H1 (cell line): ENCODE data around the gene PHACTR1. TPM values are rescaled to one million over a fixed set of nuclear protein-coding genes. Genes with fewer than 3 reads are reported as not detected.

ENCODE experiments used
- CTCF ChIA-PET: fragments of 300-600 bp; sonication (Branson Sonifier 250); formaldehyde crosslinking; loops from one replicate; lab custom pipeline; 2021; ENCODE audit not compliant: partially characterized antibody; lab: Charles Lee
- POLR2A ChIA-PET: fragments of 300-600 bp; sonication (Branson Sonifier 250); formaldehyde crosslinking; loops from one replicate; lab custom pipeline; 2021; ENCODE audit warnings: inconsistent platforms; ENCODE audit not compliant: partially characterized antibody; lab: Charles Lee
- DNase-seq, 2 experiments: peaks; one replicate each; pipeline versions ENCODE4 v3.0.0 to v3.0.0-alpha.2; 2010 to 2022; ENCODE audit warnings: low spot score in 2 of 2, low read depth in 1 of 2, mixed read lengths in 1 of 2
- FAIRE-seq: peaks from 2 replicates; lab custom pipeline; 2011; peaks lifted over from hg19 to GRCh38; lab: Jason Lieb, UNC
- H2AFZ ChIP-seq: 2 replicates; pipeline ENCODE4 v1.8.1; 2012; ENCODE audit warnings: low read length, inconsistent platforms
- H2AK5ac ChIP-seq: 2 replicates; pipeline ENCODE4 v1.6.1; 2013; ENCODE audit warnings: low read depth, low read length
- H2BK120ac ChIP-seq: replicated peaks from 2 replicates; pipeline ENCODE3; 2013; ENCODE audit warnings: low read depth, low read length, inconsistent platforms
- H2BK12ac ChIP-seq: 2 replicates; pipeline ENCODE4 v1.6.1; 2013; ENCODE audit warnings: low read depth, low read length
- H2BK15ac ChIP-seq: 2 replicates; pipeline ENCODE4 v1.6.1; 2013; ENCODE audit warnings: low read length
- H2BK20ac ChIP-seq: 2 replicates; pipeline ENCODE4 v1.6.1; 2013; ENCODE audit warnings: low read length
- H2BK5ac ChIP-seq: 2 replicates; pipeline ENCODE4 v1.6.1; 2013; ENCODE audit warnings: low read depth, low read length
- H3K14ac ChIP-seq: 2 replicates; pipeline ENCODE4 v1.6.1; 2013; ENCODE audit warnings: inconsistent platforms; ENCODE audit not compliant: insufficient read length
- H3K18ac ChIP-seq: 2 replicates; pipeline ENCODE4 v1.6.1; 2013; ENCODE audit warnings: low read length; ENCODE audit errors: extremely low read depth
- H3K23ac ChIP-seq: 2 replicates; pipeline ENCODE4 v1.6.1; 2013; ENCODE audit warnings: inconsistent platforms; ENCODE audit not compliant: insufficient read length
- H3K23me2 ChIP-seq: 2 replicates; pipeline ENCODE4 v1.6.1; 2013; ENCODE audit warnings: low read depth, low read length
- H3K27ac ChIP-seq: 2 replicates; pipeline ENCODE4 v1.6.1; 2011; ENCODE audit warnings: low read depth, low read length, inconsistent platforms
- H3K27me3 ChIP-seq, 4 experiments: replicated peaks in 1 of 4; 1 replicate in 1 of 4; 2 replicates in 3 of 4; pipeline versions ENCODE4 v1.6.1 to v1.8.1; 2011 to 2013; ENCODE audit warnings: low read length in 3 of 4, mild to moderate bottlenecking in 3 of 4, inconsistent platforms in 2 of 4, mixed read lengths in 2 of 4, moderate library complexity in 1 of 4; ENCODE audit not compliant: control insufficient read depth in 3 of 4, insufficient read depth in 3 of 4; ENCODE audit errors: extremely low read depth in 1 of 4
- H3K36me3 ChIP-seq, 4 experiments: 2 replicates each; pipeline versions ENCODE4 v1.6.1 to v1.8.1; 2011 to 2013; ENCODE audit warnings: mild to moderate bottlenecking in 4 of 4, low read length in 3 of 4, moderate library complexity in 2 of 4, control low read depth in 1 of 4, inconsistent platforms in 1 of 4; ENCODE audit not compliant: insufficient read depth in 4 of 4, control insufficient read depth in 2 of 4
- H3K4ac ChIP-seq: replicated peaks from 2 replicates; pipeline ENCODE3; 2013; ENCODE audit warnings: low read length, low read depth, mixed read lengths, inconsistent platforms; ENCODE audit not compliant: insufficient read length
- H3K4me1 ChIP-seq, 4 experiments: replicated peaks in 1 of 4; 1 replicate in 1 of 4; 2 replicates in 3 of 4; pipeline versions ENCODE4 v1.6.1 to v1.8.1; 2011 to 2013; ENCODE audit warnings: low read length in 3 of 4, inconsistent platforms in 2 of 4, mixed read lengths in 1 of 4; ENCODE audit not compliant: insufficient read depth in 4 of 4, control insufficient read depth in 3 of 4
- H3K4me2 ChIP-seq, 2 experiments: 2 replicates each; pipeline versions ENCODE4 v1.6.1 to v1.8.1; 2011 to 2013; ENCODE audit warnings: low read depth in 2 of 2, low read length in 2 of 2, control low read depth in 1 of 2, inconsistent platforms in 1 of 2, mild to moderate bottlenecking in 1 of 2; ENCODE audit not compliant: insufficient read depth in 1 of 2
- H3K4me3 ChIP-seq, 4 experiments: fragments of 200-600, 300-600 bp in 1 of 4; sonication (generic), shearing (Covaris generic), sonication (Bioruptor Twin) in 1 of 4; 2 replicates each; pipeline versions ENCODE4 v1.5.1 to v1.8.1; 2011 to 2016; ENCODE audit warnings: low read length in 4 of 4, low read depth in 3 of 4, control low read depth in 2 of 4, inconsistent platforms in 2 of 4, mild to moderate bottlenecking in 2 of 4, mixed read lengths in 1 of 4, moderate library complexity in 1 of 4; ENCODE audit not compliant: insufficient read depth in 2 of 4; ENCODE audit errors: extremely low read depth in 1 of 4
- H3K56ac ChIP-seq: replicated peaks from 2 replicates; pipeline ENCODE3; 2013; ENCODE audit warnings: low read depth, mild to moderate bottlenecking, mixed read lengths, low read length, inconsistent platforms; ENCODE audit not compliant: insufficient read length
- H3K79me1 ChIP-seq: 2 replicates; pipeline ENCODE4 v1.6.1; 2013; ENCODE audit warnings: low read depth, low read length, control low read depth
- H3K79me2 ChIP-seq, 2 experiments: 2 replicates each; pipeline versions ENCODE4 v1.6.1 to v1.8.1; 2012 to 2013; ENCODE audit warnings: low read length in 2 of 2, mild to moderate bottlenecking in 2 of 2, inconsistent platforms in 1 of 2; ENCODE audit not compliant: insufficient read depth in 2 of 2, control insufficient read depth in 1 of 2
- H3K9ac ChIP-seq, 4 experiments: replicated peaks in 1 of 4; 1 replicate in 1 of 4; 2 replicates in 3 of 4; pipeline versions ENCODE4 v1.6.1 to v1.8.1; 2011 to 2013; ENCODE audit warnings: low read depth in 3 of 4, low read length in 3 of 4, control low read depth in 2 of 4, mild to moderate bottlenecking in 2 of 4, moderate library complexity in 2 of 4, inconsistent platforms in 1 of 4; ENCODE audit errors: extremely low read depth in 1 of 4
- H3K9me3 ChIP-seq, 2 experiments: 2 replicates each; pipeline versions ENCODE4 v1.6.1 to v1.8.1; 2012 to 2013; ENCODE audit warnings: mild to moderate bottlenecking in 2 of 2, moderate library complexity in 2 of 2, control low read depth in 1 of 2, inconsistent platforms in 1 of 2, low read depth in 1 of 2, low read length in 1 of 2, mixed read lengths in 1 of 2; ENCODE audit not compliant: insufficient read depth in 2 of 2
- H4K20me1 ChIP-seq, 2 experiments: replicated peaks in 1 of 2; 2 replicates each; pipeline versions ENCODE3 to v1.8.1; 2011 to 2013; ENCODE audit warnings: inconsistent platforms in 2 of 2, low read length in 2 of 2, mild to moderate bottlenecking in 1 of 2; ENCODE audit not compliant: insufficient read depth in 2 of 2, control insufficient read depth in 1 of 2
- H4K5ac ChIP-seq: 2 replicates; pipeline ENCODE4 v1.6.1; 2013; ENCODE audit warnings: low read length, low read depth, mixed read lengths, inconsistent platforms; ENCODE audit not compliant: insufficient read length
- H4K8ac ChIP-seq: 2 replicates; pipeline ENCODE4 v1.8.0; 2013; ENCODE audit warnings: mild to moderate bottlenecking, moderate library complexity, low read length, inconsistent platforms; ENCODE audit not compliant: insufficient read depth; ENCODE audit errors: extremely low read depth
- H4K91ac ChIP-seq: replicated peaks from 2 replicates; pipeline ENCODE3; 2013; ENCODE audit warnings: low read length, mixed read lengths, inconsistent platforms; ENCODE audit not compliant: insufficient read length
- CHD1 ChIP-seq: IDR thresholded peaks from 2 replicates; pipeline ENCODE4 v1.6.1; 2012; ENCODE audit warnings: low read depth, low read length, improper control_type of control experiment
- EGR1 ChIP-seq: IDR thresholded peaks from 2 replicates; pipeline ENCODE4 v1.6.1; 2011; ENCODE audit warnings: low read depth, low read length, borderline replicate concordance
- HDAC2 ChIP-seq, 2 experiments: fragments of 300-600 bp in 1 of 2; sonication (generic) in 1 of 2; IDR thresholded peaks; 2 replicates each; pipeline ENCODE4 v1.6.1; 2011 to 2012; ENCODE audit warnings: low read depth in 2 of 2, low read length in 2 of 2, mild to moderate bottlenecking in 2 of 2, moderate library complexity in 2 of 2, borderline replicate concordance in 1 of 2, inconsistent platforms in 1 of 2
- RBBP5 ChIP-seq: IDR thresholded peaks from 2 replicates; pipeline ENCODE4 v1.7.1; 2012; ENCODE audit warnings: low read depth, mild to moderate bottlenecking, inconsistent platforms, low read length, moderate library complexity, borderline replicate concordance
- SIRT6 ChIP-seq: IDR thresholded peaks from one replicate; pipeline ENCODE4 v1.7.1; 2012; ENCODE audit warnings: low read length, inconsistent platforms
- SP2 ChIP-seq: IDR thresholded peaks from 2 replicates; pipeline ENCODE4 v1.6.1; 2012; ENCODE audit warnings: mild to moderate bottlenecking, low read length, inconsistent platforms
- SUZ12 ChIP-seq: fragments of 200-600 bp; sonication (generic); IDR thresholded peaks from 2 replicates; pipeline ENCODE4 v1.6.1; 2012; ENCODE audit warnings: mild to moderate bottlenecking, inconsistent platforms, low read length, moderate library complexity, mixed read lengths
- TAF1 ChIP-seq: IDR thresholded peaks from 2 replicates; pipeline ENCODE4 v1.6.1; 2011; ENCODE audit warnings: mild to moderate bottlenecking, low read depth, low read length
- TBP ChIP-seq: IDR thresholded peaks from 2 replicates; pipeline ENCODE4 v1.6.1; 2011; ENCODE audit warnings: low read depth, low read length, improper control_type of control experiment
- WGBS, 2 experiments: shearing (Covaris generic) in 1 of 2; methylation state at CpG; one replicate each; pipeline versions ENCODE4 v1.1.6 to v1.1.7; 2013 to 2015; ENCODE audit warnings: low lambda C conversion rate in 2 of 2, mixed read lengths in 2 of 2, inconsistent platforms in 1 of 2, low coverage in 1 of 2, missing lambda C conversion rate in 1 of 2; ENCODE audit not compliant: insufficient replicate concordance in 2 of 2, insufficient coverage in 1 of 2, insufficient read length in 1 of 2; ENCODE audit errors: extremely low coverage in 1 of 2, missing lambda C conversion rate in 1 of 2; 5-methylcytosine and 5-hydroxymethylcytosine counted together
- polyA plus RNA-seq, 7 experiments: library from polyadenylated mRNA; depleted of rRNA in 3 of 7; stranded (reverse) in 5 of 7; unstranded in 2 of 7; fragments of >200 nt in 5 of 7; fragments of 200-250 nt in 2 of 7; gene quantifications; 1 replicate in 5 of 7; 2 replicates in 1 of 7; 4 replicates in 1 of 7; pipeline versions ENCODE4 v1.2.1 to v1.2.3, GENCODE V29; 2011 to 2013; ENCODE audit warnings: missing spikeins in 2 of 7, mixed read lengths in 2 of 7
- total RNA-seq: library from RNA; stranded (reverse); fragmentation: NEBNext Ultra II Directional; extraction: Animal tissue kit (Norgen Biotek cat#: 25700); gene quantifications from 2 replicates; pipeline ENCODE4 v1.2.1, GENCODE V29; 2021

The PHACTR1 gene
- total and polyA plus RNA-seq, 2 of the 8 experiments (the other 6 are each of a cell fraction or from before 2014, with no cell fraction given): 3.9 to 17.1 TPM

DNA sequence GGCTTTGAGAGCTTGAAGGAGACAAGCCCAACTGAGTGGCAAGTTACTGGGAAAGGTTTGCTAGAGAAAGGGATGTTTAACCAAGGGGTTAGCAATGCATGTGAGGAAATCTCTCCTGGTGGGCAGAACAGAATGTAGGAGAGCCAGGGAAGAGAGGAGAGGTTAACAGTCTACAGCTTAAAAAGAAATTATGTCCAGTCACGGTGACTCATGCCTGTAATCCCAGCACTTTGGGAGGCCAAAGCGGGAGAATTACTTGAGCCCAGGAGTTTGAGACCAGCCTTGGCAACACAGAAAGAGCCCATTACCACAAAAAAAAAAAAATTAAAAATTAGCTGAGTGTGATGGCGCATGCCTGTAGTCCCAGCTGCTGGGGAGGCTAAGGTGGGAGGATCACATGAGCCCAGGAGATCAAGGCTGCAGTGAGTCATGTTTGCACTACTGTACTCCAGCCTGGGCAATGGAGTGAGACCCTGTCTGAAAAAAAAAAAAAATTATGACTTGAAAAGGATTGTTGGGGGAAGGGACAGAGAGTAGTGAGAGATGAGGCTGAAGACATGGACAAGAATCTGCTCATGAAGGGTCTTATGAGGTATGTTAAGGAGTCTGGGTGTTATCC lies 346.8 kb downstream of the PHACTR1 start:
- H3K23me2 ChIP-seq: no peaks in the 10 kb centered on the region; the same call in 1 of the 2 replicates
- no peak overlapping the region for H4K8ac ChIP-seq
- CTCF ChIA-PET: interaction anchor here (0.7 kb wide), 1 partner anchor 147 kb away, joined by 3 read pairs; no protein-coding TSS in a partner anchor
- no peak overlapping the region for H4K91ac ChIP-seq
- no peak overlapping the region for H2BK120ac ChIP-seq
- no peak overlapping the region for H3K14ac ChIP-seq
- no peak overlapping the region for H3K4me3 ChIP-seq
- DNase-seq (no peak), FAIRE-seq (no peak)
- H3K23ac ChIP-seq: no peak overlapping the region
- no peaks in the 10 kb centered on the region for H3K9me3 ChIP-seq
- no peak overlapping the region for H2AK5ac ChIP-seq
- H4K5ac ChIP-seq: no peak overlapping the region
- no peaks in the 10 kb centered on the region for H3K36me3 ChIP-seq
- no peak overlapping the region for H2BK12ac ChIP-seq
- H4K20me1 ChIP-seq: no peaks in the 10 kb centered on the region
- no peak overlapping the region for H3K18ac ChIP-seq
- no peak overlapping the region for H2AFZ ChIP-seq
- H2BK15ac ChIP-seq: no peak overlapping the region
- no peak overlapping the region for H3K9ac ChIP-seq
- POLR2A ChIA-PET: no interaction called here
- no peak overlapping the region for H3K4ac ChIP-seq
- no peak overlapping the region for H2BK5ac ChIP-seq
- no peak overlapping the region for H2BK20ac ChIP-seq
- H3K27me3 ChIP-seq: no peaks in the 10 kb centered on the region
- TF ChIP-seq HDAC2 (IDR thresholded peaks at IDR 0.05; ENCODE audit: borderline replicate concordance in 1 of 2, low read depth in 2 of 2, low read length in 2 of 2) (no peak), SIRT6 (no peak), RBBP5 (no peak), SP2 (no peak), EGR1 (no peak), TBP (no peak), CHD1 (no peak), TAF1 (no peak), SUZ12 (no peak)
- H3K79me2 ChIP-seq: no peaks in the 10 kb centered on the region
- 90% methylated on average over 3 of the region's 3 CpGs; no CpG with 5 or more reads in 1 of the 2 experiments for WGBS, 2 experiments
- no peaks in the 10 kb centered on the region for H3K79me1 ChIP-seq
- no peak overlapping the region for H3K56ac ChIP-seq
- no peak overlapping the region for H3K4me2 ChIP-seq
- no peak overlapping the region for H3K27ac ChIP-seq
- H3K4me1 ChIP-seq: no peaks in the 10 kb centered on the region
